Astrocyte of the spinal cord (primary cell): ENCODE data around the gene THAP11.

Experiments
- DNase-seq: peaks from one replicate; pipeline ENCODE4 v3.0.0; 2011; ENCODE audit warnings: low read depth, low spot score
- H3K4me3 ChIP-seq: 2 replicates; pipeline ENCODE4 v1.5.1; 2011; ENCODE audit warnings: low read depth, mild to moderate bottlenecking, low read length, moderate library complexity
- CTCF ChIP-seq: IDR thresholded peaks from 2 replicates; pipeline ENCODE4 v1.5.1; 2012; ENCODE audit warnings: low read depth, mild to moderate bottlenecking, low read length, inconsistent platforms
- in situ Hi-C: cut with HindIII; loops from 2 replicates; pipeline ENCODE4 v1.10.0; 2017; ENCODE audit warnings: low sequenced_read_pairs

Gene THAP11

GRCh38 chr16:67848118-67848517, 6.0 kb downstream of the THAP11 start:
- DNase-seq, result no peak
- no peak for TF ChIP-seq CTCF
- in situ Hi-C loops, result no loop called here
- H3K4me3 ChIP-seq, result peak overlapping the region; percentile 78

- H3K4me3 ChIP-seq, result no peak overlapping the region
- no peak for TF ChIP-seq CTCF
- in situ Hi-C loops, result no loop called here
- no peak for DNase-seq
Measured at GRCh38 chr16:67853670-67854069, 11.6 kb downstream of the THAP11 start.

- no peak for TF ChIP-seq CTCF
- no peak for DNase-seq
- in situ Hi-C loops, result no loop called here
- H3K4me3 ChIP-seq, result no peak overlapping the region
Measured at GRCh38 chr16:67855789-67856188, 13.7 kb downstream of the THAP11 start.

GRCh38 chr16:67856927-67857546, 14.9 kb downstream of the THAP11 start:
- in situ Hi-C loops, result no loop called here
- DNase-seq, result no peak
- H3K4me3 ChIP-seq, result no peak overlapping the region
- no peak for TF ChIP-seq CTCF

GRCh38 chr16:67857547-67858233, 15.6 kb downstream of the THAP11 start:
- in situ Hi-C loops, result no loop called here
- no peak for TF ChIP-seq CTCF
- peak; percentile 91 for DNase-seq
- no peak overlapping the region for H3K4me3 ChIP-seq

GRCh38 chr16:67858500-67858899, 16.4 kb downstream of the THAP11 start:
- no peak overlapping the region for H3K4me3 ChIP-seq
- in situ Hi-C loops, result no loop called here
- no peak for TF ChIP-seq CTCF
- no peak for DNase-seq
